22Rv1 (cell line): ENCODE measurements around the gene FOXRED1.

ENCODE experiments used
- H3K27ac ChIP-seq: fragments of 450-650 bp; 2 replicates; pipeline ENCODE4 v1.5.1; 2017
- CTCF ChIP-seq: fragments of 450-650 bp; IDR thresholded peaks from 2 replicates; pipeline ENCODE4 v1.5.1; 2017; ENCODE audit warnings: mild to moderate bottlenecking
- ZFX ChIP-seq: fragments of 450-650 bp; IDR thresholded peaks from 2 replicates; pipeline ENCODE4 v1.6.1; 2017; ENCODE audit warnings: antibody characterized with exemption, borderline replicate concordance

FOXRED1 gene

GRCh38 chr11:126277322-126277721 lies 8.4 kb downstream of the FOXRED1 start:
- H3K27ac ChIP-seq: peak overlapping the region; percentile 99
- no peak for TF ChIP-seq ZFX
- no peak for TF ChIP-seq CTCF

DNA sequence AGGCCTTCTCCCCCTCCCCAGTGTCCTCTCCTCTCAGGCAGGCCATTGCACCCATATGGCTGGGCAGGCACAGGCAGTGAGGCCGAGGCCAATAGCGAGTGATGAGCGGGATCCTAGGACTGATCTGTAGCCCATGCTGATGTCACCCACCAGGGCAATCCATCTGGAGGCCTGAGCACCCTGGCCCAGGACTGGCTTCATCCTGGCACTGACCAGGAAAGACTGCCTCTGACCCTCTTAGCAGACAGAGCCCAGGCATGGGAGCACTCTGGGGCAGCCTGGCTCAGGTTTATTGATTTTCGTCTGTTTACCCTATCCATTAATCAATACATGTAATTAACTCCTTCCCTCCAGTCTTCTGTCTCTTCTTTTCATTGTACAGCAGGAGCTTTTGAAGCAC lies 8.8 kb downstream of the FOXRED1 start:
- peak overlapping the region; percentile 99 for H3K27ac ChIP-seq
- TF ChIP-seq CTCF (no peak), ZFX (no peak)

DNA sequence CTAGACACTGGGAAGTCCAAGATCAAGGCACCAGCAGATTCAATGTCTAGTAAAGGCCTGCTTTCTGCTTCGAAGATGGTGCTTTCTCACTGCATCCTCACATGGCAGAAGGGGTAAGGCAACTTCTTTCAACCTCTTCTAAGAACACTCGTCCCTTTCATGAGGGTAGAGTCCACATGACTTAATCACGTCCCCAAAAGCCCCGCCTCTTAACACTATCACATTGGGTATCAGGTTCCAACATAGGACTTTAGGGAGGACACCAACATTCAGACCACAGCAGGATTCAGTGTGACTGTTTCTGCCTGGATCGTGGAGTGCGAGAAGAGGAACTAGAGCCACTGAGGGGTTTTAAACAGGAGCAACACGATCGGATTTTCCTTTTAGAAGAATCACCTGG lies 10.2 kb downstream of the FOXRED1 start:
- H3K27ac ChIP-seq: peak overlapping the region; percentile 99
- no peak for TF ChIP-seq CTCF
- TF ChIP-seq ZFX: no peak

GRCh38 chr11:126280595-126280994 lies 11.6 kb downstream of the FOXRED1 start:
- peak overlapping the region; percentile 99 for H3K27ac ChIP-seq
- TF ChIP-seq ZFX: no peak
- TF ChIP-seq CTCF: no peak

- TF ChIP-seq ZFX (no peak), CTCF (no peak)
- peak overlapping the region; percentile 99 for H3K27ac ChIP-seq
Observed at GRCh38 chr11:126281245-126281644, 12.3 kb downstream of the FOXRED1 start.

DNA sequence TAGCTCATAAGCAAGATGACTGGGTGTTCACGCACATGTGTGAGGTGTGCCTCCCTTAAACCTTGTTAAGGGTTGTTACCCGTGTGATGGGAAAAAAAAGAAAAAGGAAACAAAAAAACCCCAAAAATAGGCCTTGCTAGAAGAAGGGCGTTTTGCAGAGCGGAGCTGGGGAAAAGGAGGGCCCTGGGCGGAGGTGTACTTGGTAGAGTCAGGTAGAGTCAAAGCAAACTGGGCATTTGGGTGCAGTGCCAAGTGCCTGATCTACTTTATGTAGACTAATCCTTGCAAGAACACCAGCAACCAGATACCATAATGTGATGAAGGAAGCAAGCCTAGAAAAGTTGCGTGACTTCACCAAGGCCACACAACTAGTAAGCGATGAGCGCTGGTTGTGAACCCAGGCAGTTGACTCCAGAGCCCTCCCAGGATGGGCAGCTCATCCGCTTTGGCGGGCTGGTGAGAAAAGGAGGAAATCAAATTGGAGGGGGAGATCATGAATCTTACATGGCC lies 12.8 kb downstream of the FOXRED1 start:
- peak overlapping the region; percentile 99 for H3K27ac ChIP-seq
- TF ChIP-seq CTCF (no peak), ZFX (no peak)

DNA sequence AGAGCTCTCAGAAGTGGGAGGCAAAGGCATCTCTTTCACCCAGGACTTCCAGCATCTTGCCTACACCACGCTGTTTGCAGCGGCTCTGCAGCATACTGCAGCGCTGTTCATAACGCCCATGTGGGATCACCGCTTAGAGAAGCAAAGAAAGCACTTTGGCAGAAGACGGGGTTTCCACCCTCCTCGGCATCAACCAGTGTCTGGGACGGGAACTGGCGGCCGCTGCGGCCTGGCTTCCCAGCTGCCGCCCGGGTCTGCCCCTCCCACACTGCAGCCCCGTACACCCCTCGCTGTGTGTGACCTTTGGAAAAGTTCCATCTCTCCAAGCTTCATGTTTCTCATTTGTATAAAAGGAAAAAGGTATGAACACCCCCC lies 13.4 kb downstream of the FOXRED1 start:
- TF ChIP-seq CTCF: no peak
- no peak for TF ChIP-seq ZFX

More for the DNA sequence above, 13.4 kb downstream of the FOXRED1 start:
- peak overlapping the region; percentile 99 for H3K27ac ChIP-seq
